H9 (cell line): ENCODE measurements around the gene HNRNPA3. TPM values are rescaled to one million over a fixed set of nuclear protein-coding genes. Genes with fewer than 3 reads are reported as not detected.

ENCODE experiments used
- DNase-seq: peaks from one replicate; pipeline ENCODE4 v3.0.0-alpha.2; 2017
- H2AFZ ChIP-seq: one replicate; pipeline ENCODE4 v1.6.1; 2013; ENCODE audit warnings: mild to moderate bottlenecking, low read length, control low read depth, moderate library complexity
- H2AK5ac ChIP-seq: 2 replicates; pipeline ENCODE4 v1.6.1; 2013; ENCODE audit warnings: low read length, control low read depth, mixed read lengths; ENCODE audit not compliant: insufficient read length
- H2BK120ac ChIP-seq: one replicate; pipeline ENCODE4 v1.6.1; 2013; ENCODE audit warnings: low read depth, mild to moderate bottlenecking, low read length, control low read depth, inconsistent platforms; ENCODE audit not compliant: poor library complexity, severe bottlenecking
- H2BK12ac ChIP-seq: 2 replicates; pipeline ENCODE4 v1.6.1; 2013; ENCODE audit warnings: low read length, control low read depth, mixed read lengths, low read depth; ENCODE audit not compliant: insufficient read length
- H2BK15ac ChIP-seq: 2 replicates; pipeline ENCODE4 v1.6.1; 2013; ENCODE audit warnings: low read depth, low read length, control low read depth
- H2BK20ac ChIP-seq: one replicate; pipeline ENCODE4 v1.6.1; 2013; ENCODE audit warnings: low read depth, mild to moderate bottlenecking, low read length, control low read depth, inconsistent platforms; ENCODE audit not compliant: poor library complexity, severe bottlenecking
- H2BK5ac ChIP-seq: 2 replicates; pipeline ENCODE4 v1.6.1; 2013; ENCODE audit warnings: low read length, control low read depth, mixed read lengths; ENCODE audit not compliant: insufficient read length
- H3K14ac ChIP-seq: 2 replicates; pipeline ENCODE4 v1.6.1; 2013; ENCODE audit warnings: low read length, control low read depth; ENCODE audit not compliant: insufficient read depth
- H3K18ac ChIP-seq: 2 replicates; pipeline ENCODE4 v1.6.1; 2013; ENCODE audit warnings: low read depth, mild to moderate bottlenecking, mixed read lengths, low read length, control low read depth; ENCODE audit not compliant: insufficient read length
- H3K23ac ChIP-seq: 2 replicates; pipeline ENCODE4 v1.6.1; 2013; ENCODE audit warnings: low read length, control low read depth, mixed read lengths, low read depth; ENCODE audit not compliant: insufficient read length
- H3K23me2 ChIP-seq: 2 replicates; pipeline ENCODE4 v1.6.1; 2013; ENCODE audit warnings: low read depth, mild to moderate bottlenecking, mixed read lengths, low read length, control low read depth; ENCODE audit not compliant: insufficient read length, poor library complexity, severe bottlenecking
- H3K27ac ChIP-seq: 2 replicates; pipeline ENCODE4 v1.5.1; 2013; ENCODE audit warnings: low read length, control low read depth, mixed read lengths, low read depth; ENCODE audit not compliant: insufficient read length
- H3K27me3 ChIP-seq: 2 replicates; pipeline ENCODE4 v1.6.1; 2013; ENCODE audit warnings: low read length, control low read depth, inconsistent platforms; ENCODE audit not compliant: insufficient read depth
- H3K4ac ChIP-seq: 2 replicates; pipeline ENCODE4 v1.6.1; 2013; ENCODE audit warnings: low read depth, mild to moderate bottlenecking, control low read depth, inconsistent platforms, low read length, moderate library complexity
- H3K4me1 ChIP-seq: 2 replicates; pipeline ENCODE4 v1.6.1; 2013; ENCODE audit warnings: low read length, control low read depth, inconsistent platforms; ENCODE audit not compliant: insufficient read depth
- H3K4me2 ChIP-seq: 2 replicates; pipeline ENCODE4 v1.6.1; 2013; ENCODE audit warnings: low read length, control low read depth, mixed read lengths; ENCODE audit not compliant: insufficient read length, insufficient read depth
- H3K56ac ChIP-seq: 2 replicates; pipeline ENCODE4 v1.6.1; 2013; ENCODE audit warnings: low read depth, mild to moderate bottlenecking, mixed read lengths, low read length, control low read depth; ENCODE audit not compliant: insufficient read length
- H3K79me1 ChIP-seq: 2 replicates; pipeline ENCODE4 v1.6.1; 2013; ENCODE audit warnings: low read depth, mild to moderate bottlenecking, moderate library complexity, low read length, control low read depth, inconsistent platforms; ENCODE audit not compliant: insufficient read depth, poor library complexity, severe bottlenecking
- H3K79me2 ChIP-seq: 2 replicates; pipeline ENCODE4 v1.6.1; 2013; ENCODE audit warnings: low read length, control low read depth, inconsistent platforms; ENCODE audit not compliant: insufficient read depth
- H3K9ac ChIP-seq: 2 replicates; pipeline ENCODE4 v1.6.1; 2013; ENCODE audit warnings: low read length, control low read depth, mixed read lengths; ENCODE audit not compliant: insufficient read length; ENCODE audit errors: extremely low read depth
- H3K9me3 ChIP-seq: one replicate; pipeline ENCODE4 v1.6.1; 2013; ENCODE audit warnings: low read depth, low read length, inconsistent platforms; ENCODE audit not compliant: control insufficient read depth
- H3T11ph ChIP-seq: one replicate; pipeline ENCODE4 v1.6.1; 2013; ENCODE audit warnings: mild to moderate bottlenecking, low read length, control low read depth, inconsistent platforms
- H4K20me1 ChIP-seq: one replicate; pipeline ENCODE4 v1.6.1; 2013; ENCODE audit not compliant: control insufficient read depth, insufficient read length, insufficient read depth
- H4K5ac ChIP-seq: 2 replicates; pipeline ENCODE4 v1.6.1; 2013; ENCODE audit warnings: low read depth, mild to moderate bottlenecking, mixed read lengths, low read length, control low read depth; ENCODE audit not compliant: insufficient read length
- H4K8ac ChIP-seq: replicated peaks from 2 replicates; pipeline ENCODE4 v1.6.1; 2013; ENCODE audit warnings: low read length, control low read depth, mixed read lengths, low read depth; ENCODE audit not compliant: insufficient read length
- H4K91ac ChIP-seq: 2 replicates; pipeline ENCODE4 v1.6.1; 2013; ENCODE audit warnings: low read depth, mild to moderate bottlenecking, moderate library complexity, mixed read lengths, low read length, control low read depth; ENCODE audit not compliant: insufficient read length
- H3K27ac Mint-ChIP-seq, 3 experiments: 2 replicates in 2 of 3; 3 replicates in 1 of 3; pipeline ENCODE4 v1.8.0; 2020 to 2021; ENCODE audit warnings: mixed read lengths in 3 of 3, mild to moderate bottlenecking in 1 of 3, moderate library complexity in 1 of 3
- H3K27me3 Mint-ChIP-seq: 2 replicates; pipeline ENCODE4 v1.8.0; 2021; ENCODE audit warnings: low read depth, mild to moderate bottlenecking, moderate library complexity, mixed read lengths
- H3K36me3 Mint-ChIP-seq, 3 experiments: 2 replicates in 2 of 3; 3 replicates in 1 of 3; pipeline ENCODE4 v1.8.0; 2020 to 2021; ENCODE audit warnings: low read depth in 3 of 3, mixed read lengths in 3 of 3; ENCODE audit not compliant: insufficient read depth in 1 of 3
- H3K4me1 Mint-ChIP-seq, 2 experiments: 2 replicates each; pipeline ENCODE4 v1.8.0; 2020; ENCODE audit warnings: mixed read lengths in 2 of 2
- H3K4me3 Mint-ChIP-seq, 2 experiments: 2 replicates in 1 of 2; 3 replicates in 1 of 2; pipeline ENCODE4 v1.8.0; 2020 to 2021; ENCODE audit warnings: mild to moderate bottlenecking in 2 of 2, mixed read lengths in 2 of 2, moderate library complexity in 1 of 2
- H3K9me3 Mint-ChIP-seq, 2 experiments: 2 replicates in 1 of 2; 3 replicates in 1 of 2; pipeline ENCODE4 v1.8.0; 2020; ENCODE audit warnings: mild to moderate bottlenecking in 2 of 2, mixed read lengths in 2 of 2, moderate library complexity in 1 of 2
- CTCF ChIP-seq: fragments of 200-600 bp; sonication (generic); conservative IDR thresholded peaks from 3 replicates; pipeline ENCODE4 v1.8.0; 2021; ENCODE audit warnings: antibody characterized with exemption, mild to moderate bottlenecking
- WGBS: extraction: QIAGEN DNeasy Blood & Tissue Kit; methylation state at CpG from one replicate; pipeline ENCODE4 v1.1.7; 2013; ENCODE audit warnings: missing lambda C conversion rate, low lambda C conversion rate, mixed read lengths; ENCODE audit not compliant: insufficient read length; ENCODE audit errors: extremely low coverage; 5-methylcytosine and 5-hydroxymethylcytosine counted together
- total RNA-seq: library from RNA; stranded (reverse); gene quantifications from 2 replicates; pipeline ENCODE4 v1.2.1, GENCODE V29; 2021

HNRNPA3 gene
- total RNA-seq, 1 experiment from 2014 or later, result 405 TPM

GRCh38 chr2:177270531-177270930, 57.9 kb downstream of the HNRNPA3 start:
- TF ChIP-seq CTCF, result no peak

More at GRCh38 chr2:177270531-177270930, 57.9 kb downstream of the HNRNPA3 start:
- Histone ChIP-seq H3K23ac (no peak overlapping the region), H4K91ac (no peak overlapping the region), H3K79me1 (no peaks in the 10 kb centered on the region), H2BK12ac (no peak overlapping the region), H3K9me3 (no peaks in the 10 kb centered on the region), H3K23me2 (no peaks in the 10 kb centered on the region), H3K18ac (no peak overlapping the region), H4K5ac (no peak overlapping the region), H3K14ac (no peak overlapping the region), H4K8ac (no peak overlapping the region), H3K4me1 (peaks cover 3% of the 10 kb centered on the region; the same call in 1 of the 2 replicates), H3K27me3 (no peaks in the 10 kb centered on the region), H2BK20ac (peak overlapping the region; percentile 75), H3T11ph (no peak overlapping the region), H4K20me1 (no peaks in the 10 kb centered on the region), H2BK5ac (no peak overlapping the region), H3K4ac (no peak overlapping the region), H2BK120ac (no peak overlapping the region), H3K27ac (no peak overlapping the region), H2AK5ac (no peak overlapping the region), H2AFZ (no peak overlapping the region), H3K4me2 (no peak overlapping the region), H2BK15ac (no peak overlapping the region), H3K56ac (no peak overlapping the region), H3K79me2 (no peaks in the 10 kb centered on the region), H3K9ac (no peak overlapping the region)
- no peak overlapping the region for H3K4me3 Mint-ChIP-seq
- H3K27me3 Mint-ChIP-seq, result no peaks in the 10 kb centered on the region
- H3K27ac Mint-ChIP-seq, result no peak overlapping the region
- H3K4me1 Mint-ChIP-seq, result peaks cover 31 to 32% of the 10 kb centered on the region in 2 experiments
- no peak for DNase-seq
- no peaks in the 10 kb centered on the region for H3K9me3 Mint-ChIP-seq
- no CpG with 5 or more reads among the region's 4 CpGs for WGBS
- no peaks in the 10 kb centered on the region for H3K36me3 Mint-ChIP-seq
